ENCODE data around the gene BBS9. TPM values are rescaled to one million over a fixed set of nuclear protein-coding genes. Genes with fewer than 3 reads are reported as not detected.

BBS9 gene
- total and polyA plus RNA-seq, 2 experiments from 2014 or later, result 27.2 to 66.1 TPM

GRCh38 chr7:33578881-33579672 is 449.7 kb downstream of the BBS9 start:
- Histone ChIP-seq H3K27ac (ENCODE audit: low read depth) (no peak overlapping the region), H2AFZ (no peak overlapping the region), H3K9me2 (ENCODE audit: insufficient read depth) (no peaks in the 10 kb centered on the region), H3K27me3 (ENCODE audit: insufficient read depth) (no peaks in the 10 kb centered on the region), H3K4me3 (no peak overlapping the region), H3F3A (replicated peaks; ENCODE audit: low read depth) (no peaks in the 10 kb centered on the region), H3K36me3 (ENCODE audit: insufficient read depth) (no peaks in the 10 kb centered on the region), H3K4me2 (no peak overlapping the region), H4K20me1 (replicated peaks; ENCODE audit: insufficient read depth) (no peaks in the 10 kb centered on the region), H3K4me1 (ENCODE audit: insufficient read depth) (no peaks in the 10 kb centered on the region), H3K79me2 (replicated peaks; ENCODE audit: insufficient read depth) (no peaks in the 10 kb centered on the region)
- Mint-ChIP-seq H3K4me3 (no peak overlapping the region), H3K9me3 (0 out of 3 replicates have a peak, but pooled peaks cover 6% of the 10 kb centered on the region), H3K36me3 (ENCODE audit: low read depth) (no peaks in the 10 kb centered on the region; the same call in 2 of the 3 replicates), H3K27ac (no peak overlapping the region), H3K27me3 (ENCODE audit: insufficient read depth, low read depth, poor library complexity) (peaks cover 6% of the 10 kb centered on the region), H3K4me1 (peaks cover 3% of the 10 kb centered on the region; the same call in 1 of the 3 replicates)
- no peak for ATAC-seq
- DNase-seq (ENCODE audit: low spot score), result no peak
- TF ChIP-seq REST (IDR thresholded peaks at IDR 0.05; ENCODE audit: unreplicated experiment) (no peak), ZNF331 (CRISPR knock-in tag; IDR thresholded peaks at IDR 0.05; ENCODE audit: low read depth) (no peak), JUNB (IDR thresholded peaks at IDR 0.05; ENCODE audit: unreplicated experiment) (no peak), POLR2AphosphoS5 (IDR thresholded peaks at IDR 0.05; ENCODE audit: low read depth) (no peak), CTCF (conservative IDR thresholded peaks at IDR 0.05; ENCODE audit: low read depth in 2 of 2) (no peak), ETS1 (IDR thresholded peaks at IDR 0.05) (no peak), ZNF114 (CRISPR knock-in tag; IDR thresholded peaks at IDR 0.05) (no peak)

DNA sequence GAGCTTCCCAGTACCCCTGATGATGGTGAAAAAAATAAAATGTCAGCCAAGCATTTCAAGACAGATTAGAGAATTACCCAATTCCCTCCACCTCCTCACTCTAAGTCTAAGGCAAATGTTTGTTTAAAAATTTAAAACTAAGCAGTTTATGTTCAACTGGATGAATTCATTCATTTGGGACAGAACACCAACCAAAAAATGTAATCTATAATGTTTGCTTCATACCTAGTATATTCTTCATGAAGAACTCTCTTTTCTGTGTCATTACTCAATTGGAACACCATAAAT is 450.3 kb downstream of the BBS9 start:
- H3K9me2 ChIP-seq (ENCODE audit: insufficient read depth), result no peaks in the 10 kb centered on the region
- H3F3A ChIP-seq (replicated peaks; ENCODE audit: low read depth), result no peaks in the 10 kb centered on the region
- H3K4me2 ChIP-seq, result no peak overlapping the region
- H3K36me3 Mint-ChIP-seq (ENCODE audit: low read depth), result no peaks in the 10 kb centered on the region; the same call in 2 of the 3 replicates
- H3K27me3 Mint-ChIP-seq (ENCODE audit: insufficient read depth, low read depth, poor library complexity), result peaks cover 6% of the 10 kb centered on the region
- no peak overlapping the region for H3K27ac Mint-ChIP-seq
- H3K27me3 ChIP-seq (ENCODE audit: insufficient read depth), result no peaks in the 10 kb centered on the region
- H3K4me1 ChIP-seq (ENCODE audit: insufficient read depth), result no peaks in the 10 kb centered on the region
- H3K4me1 Mint-ChIP-seq, result peaks cover 3% of the 10 kb centered on the region; the same call in 1 of the 3 replicates
- ATAC-seq, result no peak
- no peak overlapping the region for H2AFZ ChIP-seq
- no peak overlapping the region for H3K27ac ChIP-seq (ENCODE audit: low read depth)
- DNase-seq (ENCODE audit: low spot score), result no peak
- no peaks in the 10 kb centered on the region for H3K36me3 ChIP-seq (ENCODE audit: insufficient read depth)
- H3K79me2 ChIP-seq (replicated peaks; ENCODE audit: insufficient read depth), result no peaks in the 10 kb centered on the region
- 0 out of 3 replicates have a peak, but pooled peaks cover 6% of the 10 kb centered on the region for H3K9me3 Mint-ChIP-seq
- H4K20me1 ChIP-seq (replicated peaks; ENCODE audit: insufficient read depth), result no peaks in the 10 kb centered on the region
- H3K4me3 Mint-ChIP-seq, result no peak overlapping the region
- no peak overlapping the region for H3K4me3 ChIP-seq
- TF ChIP-seq POLR2AphosphoS5 (IDR thresholded peaks at IDR 0.05; ENCODE audit: low read depth), result no peak
- no peak for TF ChIP-seq EZH2phosphoT487 (IDR thresholded peaks at IDR 0.05; ENCODE audit: unreplicated experiment)
- no peak for TF ChIP-seq ZNF114 (CRISPR knock-in tag; IDR thresholded peaks at IDR 0.05)
- no peak for TF ChIP-seq EZH2 (IDR thresholded peaks at IDR 0.05; ENCODE audit: low read depth, unreplicated experiment)
- no peak for TF ChIP-seq NANOG (IDR thresholded peaks at IDR 0.05; ENCODE audit: borderline replicate concordance)
- no peak for TF ChIP-seq CREB1 (CRISPR knock-in tag; IDR thresholded peaks at IDR 0.05; ENCODE audit: low read depth)

Measured in GM23338 (cell line).